Neural progenitor cell (in vitro differentiated cells): ENCODE measurements around the gene SCARF1.

Experiments
- CTCF ChIP-seq: fragments of 200-600 bp; sonication (generic); IDR thresholded peaks from 2 replicates; pipeline ENCODE4 v1.5.1; 2017; ENCODE audit warnings: antibody characterized with exemption, mild to moderate bottlenecking
- EZH2phosphoT487 ChIP-seq: fragments of 200-600 bp; sonication (generic); IDR thresholded peaks from 2 replicates; pipeline ENCODE4 v1.6.1; 2017; ENCODE audit warnings: antibody characterized with exemption

- TF ChIP-seq CTCF, result no peak
- TF ChIP-seq EZH2phosphoT487, result no peak
Observed at GRCh38 chr17:1693339-1693738, 47.8 kb upstream of the SCARF1 start.
